ENCODE results near the gene EML4.
"Not testable (repeated sequence)": the region's sequence is repeated elsewhere in the genome, so short reads cannot be mapped to it uniquely, and the experiment has no call there.

Gene EML4

DNA sequence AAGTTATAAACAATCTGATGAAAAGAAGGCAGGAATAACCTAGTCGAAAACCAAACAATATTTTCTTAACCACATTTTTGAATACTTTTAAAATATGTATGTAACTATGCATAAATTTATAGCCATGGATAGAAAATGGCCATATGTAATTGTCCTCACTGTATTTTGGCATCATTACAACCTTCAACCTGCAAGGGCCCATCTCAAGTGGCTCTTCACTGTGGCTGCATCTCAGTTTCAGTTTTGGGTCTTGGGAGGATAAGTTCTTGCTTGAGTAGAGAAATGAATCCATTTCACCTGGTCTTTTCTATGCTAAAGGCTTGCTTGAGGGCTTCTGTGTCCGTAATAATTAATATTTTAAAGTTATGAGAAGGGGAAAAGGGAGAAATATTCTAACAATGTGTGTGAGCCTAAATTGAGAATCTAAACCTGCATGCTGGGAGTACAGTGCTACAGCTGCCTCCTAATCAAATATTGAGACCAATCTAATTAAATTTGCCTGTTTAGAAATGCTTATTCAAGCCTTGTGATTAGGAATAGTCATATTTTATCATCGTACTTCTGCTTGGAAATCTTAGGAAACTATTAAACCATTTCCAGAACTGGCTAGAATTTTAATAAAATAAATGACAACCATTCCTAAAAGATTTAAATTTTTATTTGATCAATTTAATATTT is 92.5 kb downstream of the EML4 start:
- DNase-seq (ENCODE audit: low read depth) = no peak

DNA sequence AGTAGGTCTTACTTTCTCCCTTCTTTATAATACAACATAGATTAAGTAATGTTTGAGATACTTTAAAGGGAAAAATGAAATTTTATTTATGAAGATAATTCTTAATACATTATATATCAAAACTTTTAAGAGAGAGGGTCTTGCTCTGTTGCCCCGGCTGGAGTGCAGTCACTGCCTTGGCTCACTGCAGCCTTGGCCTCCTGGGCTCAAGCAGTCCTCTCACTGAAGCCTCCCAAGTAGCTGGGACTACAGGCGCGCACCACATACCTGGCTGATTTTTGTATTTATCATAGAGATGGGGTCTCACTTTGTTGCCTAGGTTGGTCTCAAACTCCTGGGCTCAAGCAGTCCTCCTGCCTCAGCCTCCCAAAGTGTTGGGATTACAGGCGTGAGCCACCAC is 97.1 kb downstream of the EML4 start:
- DNase-seq (ENCODE audit: low read depth) = no peak

DNA sequence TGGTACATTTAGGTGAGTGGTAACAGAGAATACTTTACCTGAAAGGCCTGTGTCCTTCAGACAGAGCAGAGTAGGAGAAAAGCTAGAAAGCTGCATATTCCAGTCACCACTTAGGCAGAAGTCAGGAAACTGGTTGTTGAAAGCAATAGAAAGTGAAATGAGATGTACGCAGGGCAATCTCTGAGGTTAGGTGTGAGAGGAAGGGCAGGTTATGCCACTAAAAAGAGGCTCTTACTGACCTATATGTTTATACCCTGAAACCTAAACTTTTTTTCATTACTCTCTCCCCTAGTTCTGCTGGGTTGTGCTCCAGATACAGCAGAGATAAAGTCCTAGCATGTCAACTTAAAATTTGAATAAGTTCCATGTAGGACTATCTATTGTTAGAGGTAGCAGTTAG is 98.4 kb downstream of the EML4 start:
- DNase-seq (ENCODE audit: low read depth) = no peak

DNA sequence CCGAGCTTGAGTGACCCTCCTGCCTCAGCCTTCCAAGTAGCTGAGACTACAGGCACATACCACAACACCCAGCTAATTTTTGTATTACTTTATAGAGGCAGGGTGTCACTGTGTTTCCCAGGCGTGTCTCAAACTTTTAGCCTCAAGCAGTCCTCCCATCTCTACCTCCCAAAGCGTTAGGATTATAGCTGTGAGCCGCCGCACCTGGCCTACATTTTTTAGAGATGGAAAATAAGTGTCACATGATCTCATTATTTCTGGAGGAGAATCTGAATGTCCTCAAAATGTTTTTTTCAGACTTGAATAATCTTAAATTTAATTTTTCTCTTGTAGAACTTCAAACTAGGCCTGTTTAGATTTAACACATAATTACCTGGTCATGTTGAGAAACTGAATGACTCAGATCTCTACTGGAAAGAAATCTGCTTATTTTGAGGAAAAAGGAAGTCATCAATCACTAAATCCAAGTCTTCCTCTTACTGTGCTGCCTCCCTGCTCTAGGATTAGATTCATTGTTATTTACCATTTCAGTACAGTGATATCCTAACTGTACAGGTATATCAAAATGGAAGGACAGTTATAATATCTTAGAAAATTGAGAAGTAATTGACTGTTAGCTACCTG is 99.5 kb downstream of the EML4 start:
- DNase-seq (ENCODE audit: low read depth) = no peak

DNA sequence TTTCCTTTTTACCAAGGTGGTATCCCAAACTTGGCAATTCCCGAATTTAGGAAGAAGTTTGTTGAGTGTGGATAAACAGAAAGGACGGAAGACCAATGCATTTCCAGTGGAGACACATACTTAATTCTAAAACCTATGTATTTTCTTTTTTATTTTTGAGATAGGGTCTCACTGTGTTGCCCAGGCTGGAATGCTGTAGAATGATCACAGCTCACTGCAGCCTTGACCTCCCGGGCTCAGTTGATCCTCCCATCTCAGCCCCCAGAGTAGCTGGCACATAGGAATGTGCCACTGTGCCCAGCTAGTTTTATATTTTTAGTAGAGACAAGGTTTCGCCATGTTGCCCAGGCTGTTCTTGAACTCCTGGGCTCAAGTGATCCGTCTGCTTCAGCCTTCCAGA is 101.6 kb downstream of the EML4 start:
- no peak for DNase-seq (ENCODE audit: low read depth)

DNA sequence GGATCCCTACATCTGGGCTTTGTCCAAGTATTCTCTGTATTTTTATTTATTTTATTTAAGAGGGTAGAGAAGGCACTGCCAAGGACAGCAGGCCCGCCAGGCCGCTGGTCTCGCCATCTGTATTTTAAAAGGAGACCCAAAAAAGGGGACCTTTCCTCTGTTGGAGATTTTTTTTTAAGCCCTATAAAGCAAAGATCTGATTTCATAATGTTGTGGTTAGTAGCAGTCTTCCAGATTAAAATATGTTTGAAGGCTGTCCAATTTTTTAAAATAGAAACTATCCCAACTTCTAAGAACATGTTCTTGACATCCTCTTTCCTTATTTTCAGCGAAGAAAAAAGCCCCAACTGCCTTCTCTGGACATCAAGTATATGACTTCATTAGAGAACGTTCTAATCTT is 102.1 kb downstream of the EML4 start:
- DNase-seq (ENCODE audit: low read depth) = not testable (repeated sequence)

DNA sequence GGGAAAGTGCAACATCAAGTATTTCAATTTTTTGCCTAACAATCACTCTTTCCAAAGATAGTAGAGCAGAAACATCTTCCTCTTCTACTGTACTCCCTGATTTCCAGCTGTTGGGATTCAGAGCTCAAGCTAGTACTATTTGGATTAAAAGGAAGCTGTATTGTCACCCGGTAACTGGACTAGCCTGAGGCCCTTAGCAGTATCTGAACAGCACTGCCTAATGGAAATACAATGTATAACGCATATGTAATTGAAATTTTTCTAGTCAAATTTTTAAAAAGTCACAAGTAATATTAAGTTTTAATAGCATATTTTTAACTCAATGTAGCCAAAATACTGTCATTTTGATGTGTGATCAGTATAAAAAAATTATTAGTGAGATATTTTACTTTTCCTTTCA is 105.7 kb downstream of the EML4 start:
- no peak for DNase-seq (ENCODE audit: low read depth)

DNA sequence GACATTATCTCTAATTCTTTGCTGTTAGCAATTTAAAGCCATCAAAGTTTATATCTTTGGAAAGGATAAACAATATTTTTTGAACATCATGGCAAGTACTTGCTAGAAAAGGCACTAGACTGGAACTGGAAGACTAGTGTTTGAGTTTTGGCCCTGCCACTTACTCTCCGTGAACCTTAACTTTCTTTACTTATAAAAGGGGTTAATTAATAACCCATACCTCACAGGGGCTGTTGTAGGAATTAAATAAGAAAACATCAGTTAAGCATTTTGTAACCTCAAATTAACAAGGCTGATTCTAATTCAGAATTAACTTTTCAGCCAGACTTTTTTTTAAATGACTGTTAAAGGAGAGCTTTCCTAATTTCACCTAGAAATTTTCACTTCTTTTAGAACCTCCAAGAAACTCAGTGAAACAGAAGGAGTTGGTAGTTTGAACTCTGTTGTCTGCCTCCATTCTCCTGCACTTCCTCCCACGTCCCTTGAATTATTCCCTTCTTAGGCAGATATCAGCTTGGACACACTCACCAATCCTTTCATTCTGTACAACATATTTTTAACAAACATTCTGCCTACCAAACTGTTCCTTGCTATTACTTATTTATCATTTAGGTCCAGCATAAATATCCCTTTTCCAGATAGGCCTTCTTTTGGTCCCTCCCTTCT is 112.4 kb downstream of the EML4 start:
- DNase-seq (ENCODE audit: low read depth) = no peak

DNA sequence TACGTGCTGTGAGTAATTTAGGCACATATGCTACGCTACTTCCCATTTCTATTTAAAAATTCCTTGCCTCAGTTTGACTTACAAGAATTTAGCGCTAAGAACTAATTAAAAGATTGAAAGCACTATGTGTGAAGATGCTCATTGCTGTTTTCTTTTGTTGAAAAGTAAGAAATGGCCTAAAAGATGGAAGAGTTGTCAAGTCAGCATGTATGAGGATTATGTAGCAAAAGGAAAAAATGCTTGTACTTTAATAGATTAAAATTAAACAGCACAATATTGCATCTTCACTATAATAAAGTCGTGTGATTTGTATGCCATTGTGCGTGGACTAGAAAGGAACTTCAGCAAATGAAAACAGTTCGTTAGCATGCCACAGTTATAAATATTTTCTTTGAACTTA is 114.9 kb downstream of the EML4 start:
- no peak for DNase-seq (ENCODE audit: low read depth)

DNA sequence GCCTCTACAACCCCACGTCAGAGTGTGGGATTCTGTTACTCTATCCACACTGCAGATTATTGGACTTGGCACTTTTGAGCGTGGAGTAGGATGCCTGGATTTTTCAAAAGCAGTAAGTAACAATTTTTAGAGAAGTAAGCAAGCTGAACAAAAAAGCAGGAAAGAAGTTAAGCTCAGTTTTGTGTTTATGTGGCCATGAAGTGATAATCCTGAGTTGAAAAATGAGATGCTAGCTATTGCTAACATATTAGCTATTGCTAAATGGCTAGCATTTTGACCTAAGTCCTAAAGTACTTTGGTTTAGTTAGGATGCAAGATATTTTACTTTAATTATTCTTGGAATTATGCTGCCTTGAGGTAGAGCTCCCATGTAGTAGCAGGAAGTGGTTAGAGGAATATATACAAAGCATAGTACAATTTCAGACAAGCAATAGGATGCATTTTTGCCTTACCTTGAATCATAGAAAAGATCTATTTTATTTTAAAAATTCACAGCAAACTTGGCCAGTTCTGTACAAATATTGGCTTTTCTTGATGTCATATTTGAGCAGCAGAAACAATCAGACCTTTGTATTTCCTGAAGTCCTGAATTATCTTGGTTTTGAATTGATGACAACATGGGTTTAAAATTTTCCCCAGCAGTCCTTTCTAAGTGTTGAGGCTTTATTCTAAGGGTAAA is 117.3 kb downstream of the EML4 start:
- no peak for DNase-seq (ENCODE audit: low read depth)

DNA sequence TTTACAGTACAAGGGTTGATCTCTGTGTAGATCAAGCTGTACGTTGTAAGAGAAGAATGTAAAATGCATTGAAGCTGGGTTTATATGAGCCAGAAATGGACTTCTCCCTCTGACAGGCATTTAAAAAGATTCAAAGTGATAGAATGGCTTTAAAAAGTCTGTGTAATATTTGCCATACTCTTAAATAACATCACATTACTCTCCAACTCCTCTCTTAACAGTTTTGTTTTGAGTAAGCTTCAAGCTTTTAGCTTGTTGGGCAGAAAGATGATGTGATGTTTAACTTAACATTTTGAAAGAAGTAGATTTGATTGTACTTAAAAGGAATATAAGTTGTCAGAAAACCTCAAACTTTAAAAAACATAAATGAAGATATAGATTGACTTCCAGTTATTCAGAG is 119.7 kb downstream of the EML4 start:
- DNase-seq (ENCODE audit: low read depth) = no peak

DNA sequence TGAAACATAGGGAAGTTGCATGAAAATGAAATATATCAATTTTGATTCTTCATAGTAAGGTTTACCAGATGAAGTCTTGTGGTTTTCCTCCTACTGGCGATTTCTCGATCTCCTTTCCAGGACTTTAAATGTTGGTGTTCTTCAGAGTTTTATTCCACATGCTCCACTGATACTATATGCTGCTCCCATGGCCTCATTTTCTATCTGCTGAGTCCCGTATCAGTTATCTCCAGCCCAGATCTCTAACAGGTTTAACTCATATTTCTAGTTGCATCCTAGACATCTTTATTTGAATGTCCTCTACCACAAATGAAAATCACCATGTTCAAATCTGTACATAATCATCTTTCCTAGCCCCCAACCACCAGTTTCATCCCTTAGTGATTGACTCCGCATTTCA is 120.1 kb downstream of the EML4 start:
- DNase-seq (ENCODE audit: low read depth) = no peak

DNA sequence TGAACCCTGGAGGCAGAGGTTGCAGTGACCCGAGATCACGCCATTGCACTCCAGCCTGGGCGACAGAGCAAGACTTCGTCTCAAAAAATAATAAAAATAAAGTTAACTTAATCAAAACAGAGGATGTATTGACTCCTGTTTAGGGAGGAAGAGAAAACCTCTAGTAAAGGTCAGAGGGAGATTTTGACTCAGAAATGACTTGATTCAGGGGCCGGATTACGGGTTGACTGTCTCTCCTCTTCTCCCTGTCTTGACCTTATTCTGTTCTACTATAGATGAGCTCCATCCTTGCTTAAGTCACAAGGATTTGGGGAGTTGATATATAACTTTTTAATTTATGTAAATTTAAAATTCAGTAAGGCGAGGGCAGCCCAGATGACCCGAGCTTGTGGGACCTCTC is 120.9 kb downstream of the EML4 start:
- no peak for DNase-seq (ENCODE audit: low read depth)

DNA sequence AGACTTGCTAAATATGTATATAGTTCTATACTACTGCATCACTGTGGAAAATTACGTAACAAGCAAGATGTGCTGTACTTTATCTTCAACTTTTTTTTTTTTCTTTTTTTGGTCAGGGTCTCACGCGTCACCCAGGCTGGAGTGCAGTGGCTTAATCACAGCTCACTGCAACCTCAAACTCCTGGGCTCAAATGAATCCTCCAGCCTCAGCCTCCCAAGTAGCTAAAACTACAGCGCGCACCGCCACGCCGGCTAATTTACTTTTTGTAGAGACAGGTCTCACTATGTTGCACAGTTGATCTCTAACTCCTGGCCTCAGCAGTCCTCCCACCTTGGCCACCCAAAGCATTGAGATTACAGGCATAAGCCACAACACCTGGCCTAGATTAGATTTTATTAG is 123.9 kb downstream of the EML4 start:
- no peak for DNase-seq (ENCODE audit: low read depth)

DNA sequence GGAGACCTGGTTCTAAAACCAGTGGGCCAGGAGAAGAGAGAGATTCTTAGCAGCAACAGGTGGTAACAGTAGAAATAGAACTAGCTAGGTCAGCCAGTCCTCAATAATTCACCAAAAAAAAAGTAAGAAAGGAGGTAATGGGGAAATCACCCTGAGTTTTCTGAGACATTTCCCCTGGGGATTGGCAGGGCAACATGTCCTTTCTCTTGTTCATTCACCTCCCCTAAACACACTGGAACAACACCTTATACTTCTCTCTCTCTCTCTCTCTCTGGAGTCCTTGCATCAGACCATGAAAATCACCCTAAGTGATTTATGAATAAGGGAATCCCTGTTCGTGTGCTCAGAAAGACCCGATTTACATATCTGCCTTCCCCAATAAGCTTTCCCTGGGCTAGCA is 127.1 kb downstream of the EML4 start:
- no peak for DNase-seq (ENCODE audit: low read depth)

DNA sequence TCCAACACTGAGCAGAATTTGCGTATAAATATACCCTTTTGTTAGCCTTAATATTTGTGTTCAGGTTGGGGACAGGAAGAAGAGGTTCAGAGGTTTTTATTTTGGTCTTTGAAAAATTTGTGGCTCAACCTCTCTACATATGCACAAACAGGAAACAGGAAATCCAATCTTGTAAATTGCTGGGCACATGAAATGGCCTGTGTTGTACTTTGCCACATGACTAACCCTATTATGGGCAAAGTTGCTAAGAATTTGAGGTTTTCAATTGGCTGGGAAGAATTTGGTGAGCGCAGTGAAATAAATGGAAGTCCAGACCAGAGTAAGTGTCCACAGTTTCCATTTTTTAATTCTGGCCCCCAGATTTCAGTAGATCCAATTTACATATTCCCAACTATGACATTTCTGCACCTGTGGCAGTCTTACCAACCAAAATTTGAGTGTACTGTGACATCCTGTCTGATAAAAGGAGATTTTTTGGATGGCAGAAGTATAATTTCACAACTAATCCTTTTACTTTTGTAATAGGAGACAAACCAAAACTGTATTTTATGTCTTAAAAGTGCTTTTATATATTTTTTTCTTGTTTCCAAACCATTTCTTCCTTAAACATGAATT is 128.3 kb downstream of the EML4 start:
- DNase-seq (ENCODE audit: low read depth) = no peak

DNA sequence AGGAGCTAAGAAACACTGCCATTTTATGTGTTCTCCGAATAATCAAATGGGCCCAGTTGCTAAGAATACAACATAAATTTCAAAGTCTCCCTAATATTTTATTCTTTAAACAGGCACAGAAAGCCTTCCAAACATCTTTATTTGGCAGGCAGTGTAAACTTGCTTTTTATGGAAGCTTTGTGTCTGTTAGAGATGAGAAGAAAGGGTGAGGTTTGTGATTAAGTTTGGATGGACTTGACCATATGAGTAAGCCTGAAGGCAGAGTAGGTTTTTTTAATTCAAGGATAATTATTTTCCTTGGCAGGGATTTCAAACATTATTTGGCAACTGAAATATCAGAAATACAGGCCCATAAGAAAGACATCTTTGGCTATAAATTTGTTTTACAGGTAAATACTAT is 129.0 kb downstream of the EML4 start:
- DNase-seq (ENCODE audit: low read depth) = no peak

DNA sequence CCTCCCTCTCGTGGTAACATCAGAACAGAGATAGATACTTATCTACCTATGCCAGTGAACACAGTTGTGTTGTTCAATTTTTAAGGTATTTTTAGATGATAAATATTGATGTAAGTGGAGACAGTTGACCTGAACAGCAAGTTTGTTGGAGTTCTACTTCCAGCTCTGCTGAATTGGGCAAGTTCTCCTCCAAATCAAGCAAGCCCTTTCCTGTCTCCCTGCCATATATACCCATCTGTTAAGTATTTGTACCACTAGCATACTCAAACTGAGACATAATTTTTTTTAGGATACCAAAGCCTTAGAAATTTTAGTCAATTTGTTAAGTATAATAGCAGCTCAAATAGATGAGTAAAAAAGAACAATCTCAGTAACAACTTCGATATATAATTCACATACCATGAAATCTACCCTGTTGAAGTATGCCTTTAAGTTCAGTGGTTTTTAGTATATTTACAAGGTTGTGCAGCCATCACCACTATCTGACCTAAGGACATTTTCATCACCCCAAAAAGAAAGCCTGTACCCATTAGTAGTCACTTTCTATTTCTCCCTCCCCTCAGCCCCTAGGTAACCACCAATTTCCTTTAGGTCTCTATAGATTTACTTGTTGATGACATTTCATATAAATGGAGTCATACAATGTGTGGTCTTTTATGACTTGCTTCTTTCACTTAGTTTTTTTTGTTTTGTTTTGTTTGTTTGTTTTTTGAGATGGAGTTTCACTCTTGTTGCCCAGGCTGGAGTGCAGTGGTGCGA is 130.0 kb downstream of the EML4 start:
- DNase-seq (ENCODE audit: low read depth) = no peak

DNA sequence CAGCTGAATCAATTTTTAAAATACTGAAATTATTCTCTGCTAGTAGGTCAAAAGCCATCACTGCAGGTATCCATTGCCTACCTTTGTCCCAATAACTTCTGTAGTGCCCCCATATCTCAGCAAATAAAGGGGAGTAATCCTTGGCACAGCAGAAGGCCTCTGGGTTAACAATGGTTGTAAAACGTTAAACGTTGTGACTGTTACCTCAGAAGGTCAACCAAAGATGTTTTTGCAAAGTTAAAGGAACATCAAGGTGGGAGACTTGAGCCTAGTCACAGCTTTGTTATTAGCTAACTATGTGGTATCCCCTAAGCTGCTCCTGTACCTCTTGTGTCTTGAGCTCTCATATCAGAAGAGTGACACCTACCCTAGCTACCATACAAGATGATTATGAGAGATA is 131.4 kb downstream of the EML4 start:
- no peak for DNase-seq (ENCODE audit: low read depth)

DNA sequence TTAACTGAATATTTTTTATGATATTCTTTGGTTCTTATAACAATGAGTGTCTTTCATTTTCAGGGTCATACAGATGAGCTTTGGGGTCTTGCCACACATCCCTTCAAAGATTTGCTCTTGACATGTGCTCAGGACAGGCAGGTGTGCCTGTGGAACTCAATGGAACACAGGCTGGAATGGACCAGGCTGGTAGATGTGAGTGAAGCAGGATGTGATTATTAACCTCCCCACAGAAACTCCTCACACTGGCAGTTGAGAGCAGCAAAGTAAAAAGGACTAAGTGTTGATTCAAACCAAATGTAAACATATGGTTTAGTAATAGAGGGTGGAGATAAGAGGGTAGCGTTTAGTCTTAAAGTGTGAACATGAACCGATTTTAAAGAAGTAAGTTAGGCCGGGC is 134.1 kb downstream of the EML4 start:
- no peak for DNase-seq (ENCODE audit: low read depth)

DNA sequence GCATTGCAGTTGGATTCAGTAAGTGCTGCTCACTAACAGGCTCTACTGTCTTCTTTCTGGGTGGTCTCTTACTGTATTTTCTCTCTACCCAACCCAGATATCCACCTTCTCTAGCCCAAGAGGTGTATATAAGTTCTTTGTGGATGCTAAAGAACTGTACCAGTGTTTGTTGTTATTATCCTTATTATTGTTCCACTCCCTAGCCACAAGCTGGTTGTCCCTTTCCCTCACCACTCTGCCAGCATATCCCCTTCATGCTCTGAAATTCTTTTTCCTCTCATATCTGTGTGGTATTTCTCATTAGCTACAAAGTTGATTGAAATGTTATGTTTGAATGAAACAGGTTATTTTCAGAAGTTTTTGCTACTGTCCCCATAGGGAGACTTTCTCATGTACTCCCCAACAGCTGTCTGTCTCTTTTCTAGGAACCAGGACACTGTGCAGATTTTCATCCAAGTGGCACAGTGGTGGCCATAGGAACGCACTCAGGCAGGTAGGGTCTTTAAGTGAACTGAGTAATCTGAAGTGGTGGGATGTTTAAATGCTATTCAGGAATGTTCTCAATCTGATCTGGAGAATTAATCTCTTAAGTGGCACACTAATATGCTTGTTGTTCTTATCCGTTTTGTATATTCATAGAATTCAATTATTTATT is 135.0 kb downstream of the EML4 start:
- no peak for DNase-seq (ENCODE audit: low read depth)
